Chondrocyte (in vitro differentiated cells): ENCODE data around the gene RAB37. TPM values are rescaled to one million over a fixed set of nuclear protein-coding genes. Genes with fewer than 3 reads are reported as not detected.

ENCODE experiments used
- DNase-seq: peaks from one replicate; pipeline ENCODE4 v3.0.0; 2021; ENCODE audit warnings: mixed read lengths, low spot score
- H3K27ac Mint-ChIP-seq: one replicate; pipeline ENCODE4 v1.8.0; 2021; ENCODE audit warnings: mild to moderate bottlenecking, moderate library complexity, mixed read lengths; ENCODE audit not compliant: unreplicated experiment
- H3K27me3 Mint-ChIP-seq: 2 replicates; pipeline ENCODE4 v1.8.0; 2021; ENCODE audit warnings: low read depth, mixed read lengths
- H3K36me3 Mint-ChIP-seq: 2 replicates; pipeline ENCODE4 v1.8.0; 2021; ENCODE audit warnings: low read depth, mixed read lengths
- H3K4me1 Mint-ChIP-seq: 2 replicates; pipeline ENCODE4 v1.8.0; 2021; ENCODE audit warnings: low read depth, mild to moderate bottlenecking, mixed read lengths
- H3K4me3 Mint-ChIP-seq: one replicate; pipeline ENCODE4 v1.8.0; 2021; ENCODE audit warnings: mild to moderate bottlenecking, moderate library complexity, mixed read lengths; ENCODE audit not compliant: unreplicated experiment
- H3K9me3 Mint-ChIP-seq: 2 replicates; pipeline ENCODE4 v1.8.0; 2021; ENCODE audit warnings: low read depth, mixed read lengths
- CTCF ChIP-seq: fragments of 200-600 bp; sonication (generic); IDR thresholded peaks from 2 replicates; pipeline ENCODE4 v1.5.0; 2021; ENCODE audit warnings: antibody characterized with exemption, mild to moderate bottlenecking, moderate library complexity
- total RNA-seq: library from RNA; stranded (reverse); gene quantifications from 3 replicates; pipeline ENCODE4 v1.2.1, GENCODE V29; 2021

Gene RAB37
- total RNA-seq, 1 donor from 2014 or later, result 0.15 TPM

- peaks cover 10% of the 10 kb centered on the region for H3K36me3 Mint-ChIP-seq
- no peaks in the 10 kb centered on the region for H3K27me3 Mint-ChIP-seq
- no peak overlapping the region for H3K27ac Mint-ChIP-seq
- no peaks in the 10 kb centered on the region for H3K9me3 Mint-ChIP-seq
- no peak for TF ChIP-seq CTCF
- no peak overlapping the region for H3K4me3 Mint-ChIP-seq
- peaks cover 32% of the 10 kb centered on the region for H3K4me1 Mint-ChIP-seq
- no peak for DNase-seq
Observed at GRCh38 chr17:74779501-74779900, 42.4 kb downstream of the RAB37 start.

- Mint-ChIP-seq H3K4me1 (peaks cover 35% of the 10 kb centered on the region), H3K27me3 (no peaks in the 10 kb centered on the region), H3K36me3 (peaks cover 11% of the 10 kb centered on the region), H3K27ac (no peak overlapping the region), H3K4me3 (no peak overlapping the region), H3K9me3 (no peaks in the 10 kb centered on the region)
- no peak for DNase-seq
- TF ChIP-seq CTCF, result no peak
Observed at GRCh38 chr17:74779948-74780400, 42.9 kb downstream of the RAB37 start.

- peak; percentile 78 for TF ChIP-seq CTCF
- no peak for DNase-seq
- H3K27me3 Mint-ChIP-seq, result no peaks in the 10 kb centered on the region
- no peaks in the 10 kb centered on the region for H3K9me3 Mint-ChIP-seq
- peaks cover 29% of the 10 kb centered on the region for H3K4me1 Mint-ChIP-seq
- H3K4me3 Mint-ChIP-seq, result no peak overlapping the region
- H3K36me3 Mint-ChIP-seq, result peaks cover 11% of the 10 kb centered on the region
- no peak overlapping the region for H3K27ac Mint-ChIP-seq
Observed at GRCh38 chr17:74780443-74781238, 43.6 kb downstream of the RAB37 start.

- no peak overlapping the region for H3K27ac Mint-ChIP-seq
Observed at GRCh38 chr17:74782571-74782970, 45.5 kb downstream of the RAB37 start.

More at GRCh38 chr17:74782571-74782970, 45.5 kb downstream of the RAB37 start:
- DNase-seq, result no peak
- Mint-ChIP-seq H3K9me3 (no peaks in the 10 kb centered on the region), H3K4me1 (peaks cover 14% of the 10 kb centered on the region), H3K27me3 (no peaks in the 10 kb centered on the region), H3K36me3 (peaks cover 15% of the 10 kb centered on the region), H3K4me3 (no peak overlapping the region)
- TF ChIP-seq CTCF, result no peak
